HepG2 (cell line): Measurements from ENCODE around the gene NDE1. TPM values are rescaled to one million over a fixed set of nuclear protein-coding genes. Genes with fewer than 3 reads are reported as not detected.
A peak's percentile ranks its signal among the peaks of the same experiment; 100 is the strongest.

Source experiments
- ATAC-seq: fragments of 200-7000 bp; cut with Tn5 transposase; 3 replicates; pipeline ENCODE4 v1.9.1; 2020; ENCODE audit warnings: mild to moderate bottlenecking, moderate library complexity
- BruUV-seq: library from RNA; stranded (reverse); fragments of 400-500 nt; replicated peaks from 2 replicates; lab custom pipeline; 2021; lab: Mats Ljungman, UMichigan
- CTCF ChIA-PET: fragments of 300-600 bp; formaldehyde crosslinking; extraction: SDS; loops from one replicate; lab custom pipeline; 2021; ENCODE audit warnings: low total read pairs, inconsistent platforms, low intra/inter-chr PET ratio; lab: Yijun Ruan, JAX
- POLR2A ChIA-PET: fragments of 350-600 bp; sonication (Branson Sonifier 250); formaldehyde crosslinking; loops from one replicate; lab custom pipeline; 2020; ENCODE audit warnings: antibody characterized with exemption, inconsistent platforms; lab: Yijun Ruan, JAX
- DNase-seq: peaks from one replicate; pipeline ENCODE4 v3.0.0-alpha.2; 2015; ENCODE audit warnings: low spot score
- FAIRE-seq: peaks from 3 replicates; lab custom pipeline; 2011; peaks lifted over from hg19 to GRCh38; lab: Jason Lieb, UNC
- H2AFZ ChIP-seq: one replicate; pipeline ENCODE4 v1.6.1; 2011; ENCODE audit warnings: low read length, inconsistent platforms
- H3K27ac ChIP-seq: fragments of 300-600 bp; 3 replicates; pipeline ENCODE4 v1.8.0; 2011; ENCODE audit warnings: mixed run types, mild to moderate bottlenecking, mixed read lengths, low read length, inconsistent platforms; ENCODE audit not compliant: insufficient read depth; ENCODE audit errors: extremely low read length
- H3K27me3 ChIP-seq, 2 experiments: fragments of 200-600 bp in 1 of 2; 2 replicates in 1 of 2; 3 replicates in 1 of 2; pipeline versions ENCODE4 v1.6.0 to v1.8.0; 2011; ENCODE audit warnings: low read length in 2 of 2, mild to moderate bottlenecking in 2 of 2, moderate library complexity in 2 of 2, inconsistent platforms in 1 of 2; ENCODE audit not compliant: insufficient read depth in 2 of 2, control insufficient read depth in 1 of 2
- H3K36me3 ChIP-seq, 2 experiments: fragments of 200-600 bp in 1 of 2; replicated peaks in 1 of 2; 2 replicates in 1 of 2; 3 replicates in 1 of 2; pipeline versions ENCODE4 v1.5.1 to v1.8.0; 2011; ENCODE audit warnings: low read length in 2 of 2, inconsistent platforms in 1 of 2; ENCODE audit not compliant: insufficient read depth in 2 of 2, control insufficient read depth in 1 of 2
- H3K4me1 ChIP-seq: 2 replicates; pipeline ENCODE4 v1.5.1; 2012; ENCODE audit warnings: low read length, inconsistent platforms; ENCODE audit not compliant: insufficient read depth
- H3K4me2 ChIP-seq: 2 replicates; pipeline ENCODE4 v1.6.0; 2011; ENCODE audit warnings: low read depth, low read length, inconsistent platforms
- H3K4me3 ChIP-seq, 3 experiments: fragments of 200-600 bp in 1 of 3; sonication (generic), shearing (Covaris generic) in 1 of 3; replicated peaks in 1 of 3; 2 replicates each; pipeline ENCODE4 v1.5.1; 2011 to 2016; ENCODE audit warnings: low read length in 3 of 3, inconsistent platforms in 2 of 3, low read depth in 2 of 3, mild to moderate bottlenecking in 2 of 3, control low read depth in 1 of 3, mixed read lengths in 1 of 3; ENCODE audit not compliant: insufficient read depth in 1 of 3
- H3K79me2 ChIP-seq: one replicate; pipeline ENCODE4 v1.6.1; 2011; ENCODE audit warnings: low read length, inconsistent platforms; ENCODE audit not compliant: insufficient read depth
- H3K9ac ChIP-seq: 2 replicates; pipeline ENCODE4 v1.6.0; 2011; ENCODE audit warnings: mild to moderate bottlenecking, low read depth, low read length, inconsistent platforms; ENCODE audit not compliant: insufficient read depth
- H3K9me3 ChIP-seq: 2 replicates; pipeline ENCODE4 v1.5.1; 2012; ENCODE audit warnings: mild to moderate bottlenecking, low read length
- H4K20me1 ChIP-seq: 2 replicates; pipeline ENCODE4 v1.6.0; 2011; ENCODE audit warnings: inconsistent platforms, mild to moderate bottlenecking, low read length, moderate library complexity; ENCODE audit not compliant: insufficient read depth
- CTCF ChIP-seq: sonication (generic); formaldehyde crosslinking; IDR thresholded peaks from 2 replicates; pipeline ENCODE4 v1.5.0; 2020; ENCODE audit warnings: mild to moderate bottlenecking, missing genetic modification reagents, moderate library complexity
- GLMP ChIP-seq: sonication (generic); formaldehyde crosslinking; IDR thresholded peaks from 2 replicates; pipeline ENCODE4 v1.9.0; 2021; ENCODE audit warnings: missing genetic modification reagents, mild to moderate bottlenecking, borderline replicate concordance
- HOXA7 ChIP-seq: sonication (generic); formaldehyde crosslinking; IDR thresholded peaks from 2 replicates; pipeline ENCODE4 v1.8.1; 2022; ENCODE audit warnings: mild to moderate bottlenecking, missing genetic modification reagents, moderate library complexity
- JUN ChIP-seq: sonication (generic); formaldehyde crosslinking; IDR thresholded peaks from 2 replicates; pipeline ENCODE4 v1.4.0; 2020; ENCODE audit warnings: mild to moderate bottlenecking, missing genetic modification reagents
- KAT2B ChIP-seq: fragments of 150-350 bp; IDR thresholded peaks from 2 replicates; pipeline ENCODE4 v1.6.1; 2014; ENCODE audit warnings: low read depth, low read length, borderline replicate concordance
- KLF9 ChIP-seq: IDR thresholded peaks from 2 replicates; pipeline ENCODE4 v1.6.1; 2016; ENCODE audit warnings: low read depth
- NKX3-1 ChIP-seq: sonication (generic); formaldehyde crosslinking; IDR thresholded peaks from 2 replicates; pipeline ENCODE4 v1.5.0; 2020; ENCODE audit warnings: missing genetic modification reagents
- TBX3 ChIP-seq: fragments of 450-650 bp; IDR thresholded peaks from 2 replicates; pipeline ENCODE4 v1.6.1; 2017; ENCODE audit warnings: antibody characterized with exemption, mild to moderate bottlenecking, inconsistent platforms, borderline replicate concordance
- ZBTB34 ChIP-seq: sonication (generic); formaldehyde crosslinking; IDR thresholded peaks from 2 replicates; pipeline ENCODE4 v1.8.0; 2022; ENCODE audit warnings: mild to moderate bottlenecking, missing genetic modification reagents
- ZKSCAN5 ChIP-seq: sonication (generic); formaldehyde crosslinking; IDR thresholded peaks from 2 replicates; pipeline ENCODE4 v1.5.1; 2020; ENCODE audit warnings: mild to moderate bottlenecking, missing genetic modification reagents
- ZSCAN20 ChIP-seq: sonication (generic); formaldehyde crosslinking; IDR thresholded peaks from 2 replicates; pipeline ENCODE4 v1.4.0; 2020; ENCODE audit warnings: missing genetic modification reagents, mild to moderate bottlenecking, borderline replicate concordance
- WGBS: methylation state at CpG from one replicate; pipeline ENCODE4 v1.1.6; 2017; ENCODE audit warnings: low lambda C conversion rate; 5-methylcytosine and 5-hydroxymethylcytosine counted together
- in situ Hi-C: cut with HindIII; loops from 2 replicates; pipeline ENCODE4 v1.10.0; 2017; ENCODE audit warnings: low pct_unique_long_range_greater_than_20kb; ENCODE audit not compliant: extremely low pct_ligation_motif_present
- intact Hi-C: fragments of 100-400 bp; cut with micrococcal nuclease; formaldehyde crosslinking; loops from one replicate; pipeline ENCODE4 v1.10.0; 2022; ENCODE audit not compliant: unreplicated experiment
- polyA plus RNA-seq, 8 experiments: library from polyadenylated mRNA; depleted of rRNA in 3 of 8; stranded (reverse) in 7 of 8; unstranded in 1 of 8; fragments of >200 nt; fragmentation: Illumina TruSeq in 4 of 8; extraction: Trizol in 4 of 8; gene quantifications; 2 replicates each; pipeline versions ENCODE4 v1.2.1 to v1.2.3, GENCODE V29; 2011 to 2016; ENCODE audit warnings: low read depth in 4 of 8, missing spikeins in 1 of 8, mixed read lengths in 1 of 8; ENCODE audit not compliant: insufficient read depth in 1 of 8
- total RNA-seq, 5 experiments: library from RNA; depleted of rRNA; stranded (reverse); fragments of >200 nt; fragmentation: Illumina TruSeq; extraction: Trizol; gene quantifications; 2 replicates each; pipeline ENCODE4 v1.2.3, GENCODE V29; 2016; ENCODE audit warnings: low read depth in 1 of 5

NDE1 gene
- total and polyA plus RNA-seq, 2 of the 13 experiments (the other 11 are each of a cell fraction or from before 2014, with no cell fraction given): 40.9 to 72.5 TPM

GRCh38 chr16:15771694-15772093 lies 121.6 kb downstream of the NDE1 start:
- no TSS peak for BruUV-seq
- Histone ChIP-seq H3K27me3 (peaks cover 0 to 36% of the 10 kb centered on the region in 2 experiments; a peak in 4 of 5 replicates), H3K4me1 (no peaks in the 10 kb centered on the region), H3K9ac (no peak overlapping the region), H3K36me3 (no peaks in the 10 kb centered on the region), H3K9me3 (no peaks in the 10 kb centered on the region), H3K79me2 (no peaks in the 10 kb centered on the region), H3K4me2 (no peak overlapping the region), H4K20me1 (no peaks in the 10 kb centered on the region), H3K27ac (no peak overlapping the region), H2AFZ (no peak overlapping the region), H3K4me3 (no peak overlapping the region)
- WGBS: 68% methylated on average over 7 of the region's 7 CpGs
- CTCF ChIA-PET: no interaction called here
- no peak for TF ChIP-seq JUN
- no peak for TF ChIP-seq HOXA7 (CRISPR knock-in tag)
- peak; percentile 14; the same call in 1 of the 2 replicates for TF ChIP-seq KAT2B
- DNase-seq (no peak), FAIRE-seq (no peak), ATAC-seq (no peak)
- intact Hi-C loops: no loop called here
- in situ Hi-C loops: no loop called here
- POLR2A ChIA-PET: no interaction called here

- ATAC-seq (no peak), DNase-seq (no peak), FAIRE-seq (no peak)
- ChIA-PET POLR2A (no interaction called here), CTCF (no interaction called here)
- H3K9me3 ChIP-seq: no peaks in the 10 kb centered on the region
- H3K27ac ChIP-seq: no peak overlapping the region
- no peaks in the 10 kb centered on the region for H3K79me2 ChIP-seq
- H3K4me3 ChIP-seq: no peak overlapping the region
- no peaks in the 10 kb centered on the region for H3K36me3 ChIP-seq
- no peaks in the 10 kb centered on the region for H4K20me1 ChIP-seq
- BruUV-seq: no TSS peak
- 41% methylated on average over 11 of the region's 11 CpGs for whole genome bisulfite sequencing
- H3K27me3 ChIP-seq: peaks cover 0 to 39% of the 10 kb centered on the region in 2 experiments; a peak in 4 of 5 replicates
- intact Hi-C loops (no loop called here), in situ Hi-C loops (no loop called here)
- no peak overlapping the region for H3K4me2 ChIP-seq
- no peak overlapping the region for H2AFZ ChIP-seq
- TF ChIP-seq GLMP (CRISPR knock-in tag): no peak
- TF ChIP-seq TBX3: no peak
- no peak for TF ChIP-seq ZSCAN20 (CRISPR knock-in tag)
- no peak for TF ChIP-seq CTCF (CRISPR knock-in tag)
- TF ChIP-seq KLF9 (CRISPR knock-in tag): no peak
- TF ChIP-seq NKX3-1 (CRISPR knock-in tag): no peak
- no peak for TF ChIP-seq ZBTB34 (CRISPR knock-in tag)
- TF ChIP-seq ZKSCAN5 (CRISPR knock-in tag): no peak
- H3K9ac ChIP-seq: no peak overlapping the region
- no peaks in the 10 kb centered on the region for H3K4me1 ChIP-seq
Measured at GRCh38 chr16:15772579-15773293, 122.7 kb downstream of the NDE1 start.
